Astrocyte (in vitro differentiated cells and primary cell): Measurements from ENCODE around the gene TFAM.

ENCODE experiments used
- CTCF ChIP-seq: IDR thresholded peaks from 2 replicates; pipeline ENCODE4 v1.5.1; 2011; ENCODE audit warnings: low read depth, mild to moderate bottlenecking, inconsistent platforms, low read length, moderate library complexity; ENCODE audit not compliant: insufficient read depth
- EZH2 ChIP-seq: IDR thresholded peaks from 2 replicates; pipeline ENCODE4 v1.6.1; 2012; ENCODE audit warnings: mild to moderate bottlenecking, low read length, inconsistent platforms; ENCODE audit not compliant: insufficient read depth

- TF ChIP-seq CTCF (no peak), EZH2 (no peak)
Observed at GRCh38 chr10:58350023-58350422, 35.2 kb upstream of the TFAM start.
